Fibroblast of the aortic adventitia (primary cell): ENCODE results near the gene GNA12. TPM values are rescaled to one million over a fixed set of nuclear protein-coding genes. Genes with fewer than 3 reads are reported as not detected.

ENCODE experiments used
- DNase-seq: peaks from one replicate; pipeline ENCODE4 v3.0.0-alpha.2; 2010; ENCODE audit warnings: low read depth
- H3K4me3 ChIP-seq: 2 replicates; pipeline ENCODE4 v1.5.1; 2011; ENCODE audit warnings: low read depth, mild to moderate bottlenecking, control low read depth, low read length, moderate library complexity
- CTCF ChIP-seq: IDR thresholded peaks from 2 replicates; pipeline ENCODE4 v1.5.1; 2011; ENCODE audit warnings: mild to moderate bottlenecking, low read length, control low read depth, inconsistent platforms; ENCODE audit not compliant: insufficient read depth
- total RNA-seq: library from RNA; depleted of rRNA; stranded (reverse); fragments of >200 nt; gene quantifications from 2 replicates; pipeline ENCODE4 v1.2.3, GENCODE V29; 2012; ENCODE audit warnings: low replicate concordance

GNA12 gene
- total RNA-seq, 1 donor, result 16.2 TPM

- no peak overlapping the region for H3K4me3 ChIP-seq
- DNase-seq, result no peak
- no peak for TF ChIP-seq CTCF
Observed at GRCh38 chr7:2782565-2782964, 61.5 kb downstream of the GNA12 start.

GRCh38 chr7:2782121-2782520, 62.0 kb downstream of the GNA12 start:
- no peak for DNase-seq
- no peak for TF ChIP-seq CTCF
- H3K4me3 ChIP-seq, result no peak overlapping the region

- no peak overlapping the region for H3K4me3 ChIP-seq
- TF ChIP-seq CTCF, result no peak
- peak; percentile 48 for DNase-seq
Observed at GRCh38 chr7:2781636-2782035, 62.5 kb downstream of the GNA12 start.

- DNase-seq, result no peak
- no peak overlapping the region for H3K4me3 ChIP-seq
- TF ChIP-seq CTCF, result no peak
Observed at GRCh38 chr7:2779051-2779450, 65.1 kb downstream of the GNA12 start.

GRCh38 chr7:2777898-2778535, 66.1 kb downstream of the GNA12 start:
- H3K4me3 ChIP-seq, result no peak overlapping the region
- DNase-seq, result peak; percentile 16
- TF ChIP-seq CTCF, result no peak

GRCh38 chr7:2776401-2776800, 67.7 kb downstream of the GNA12 start:
- DNase-seq, result no peak
- no peak for TF ChIP-seq CTCF

GRCh38 chr7:2775785-2776184, 68.3 kb downstream of the GNA12 start:
- no peak for DNase-seq
- no peak for TF ChIP-seq CTCF
- H3K4me3 ChIP-seq, result no peak overlapping the region

More at GRCh38 chr7:2776401-2776800, 67.7 kb downstream of the GNA12 start:
- H3K4me3 ChIP-seq, result no peak overlapping the region
